Measurements from ENCODE around the gene PLEKHG4B. TPM values are rescaled to one million over a fixed set of nuclear protein-coding genes. Genes with fewer than 3 reads are reported as not detected.
"Not testable (repeated sequence)": the region's sequence is repeated elsewhere in the genome, so short reads cannot be mapped to it uniquely, and the experiment has no call there.

Gene PLEKHG4B
- total and polyA plus RNA-seq, 4 donors = 4.2 to 18.2 (median 13.7) TPM

DNA sequence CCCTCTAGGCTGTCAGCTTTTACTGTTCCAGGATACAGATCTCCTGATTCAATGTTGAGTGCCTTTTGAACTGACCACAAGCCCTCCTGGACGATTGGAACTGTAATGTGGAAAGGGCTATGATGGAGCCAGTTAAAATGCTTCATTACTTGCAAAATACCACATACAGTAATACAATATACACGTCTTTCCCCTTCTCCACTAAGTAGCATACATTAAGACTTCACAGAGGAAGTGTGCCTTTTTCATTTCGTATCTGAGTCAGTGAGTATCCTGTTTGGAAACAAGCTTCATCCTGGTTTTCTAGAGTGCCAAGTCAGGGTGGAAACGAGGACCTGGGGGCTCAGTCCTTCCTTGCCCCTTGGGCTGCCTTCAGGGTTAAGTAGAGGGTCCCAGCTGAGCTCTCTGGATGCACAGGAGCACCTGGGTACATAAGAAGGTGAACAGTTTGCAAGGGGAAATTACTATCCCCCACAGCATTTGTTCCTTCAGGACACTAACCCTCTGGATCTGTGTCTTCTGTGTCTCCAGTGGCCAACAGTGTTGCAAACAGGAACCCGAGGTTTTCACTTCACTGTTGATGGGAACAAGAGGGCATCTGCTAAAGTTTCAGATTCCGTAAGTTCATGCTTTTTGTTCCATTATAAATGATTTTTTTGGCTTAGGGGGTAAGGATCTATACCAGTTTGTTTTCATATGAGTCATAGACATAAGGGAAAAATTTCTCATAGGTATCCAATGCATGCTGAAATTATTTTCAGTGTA is 131.2 kb downstream of the PLEKHG4B start:
- H3K27me3 ChIP-seq (ENCODE audit: control insufficient read depth, insufficient read depth, low read length) = not testable (repeated sequence)
- WGBS (ENCODE audit: insufficient coverage) = 100% methylated on average over 1 of the region's 6 CpGs

DNA sequence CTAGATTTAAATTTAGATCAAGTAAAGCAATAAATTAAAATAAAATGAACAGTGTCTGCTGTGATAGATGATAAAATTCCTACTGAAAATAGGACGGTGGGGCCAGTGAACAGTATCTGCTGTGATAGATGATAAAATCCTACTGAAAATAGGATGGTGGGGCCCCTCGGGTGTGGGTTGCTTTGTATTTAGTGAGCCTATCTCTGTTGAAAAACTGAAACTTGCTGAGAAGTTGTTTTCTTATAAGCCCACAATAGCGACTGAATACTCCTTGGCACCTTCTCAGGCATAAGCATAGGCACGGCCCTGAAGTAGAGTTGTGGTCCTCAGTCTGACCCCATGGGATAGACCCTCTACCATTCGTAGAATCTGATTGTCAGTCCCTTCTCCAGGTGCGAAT is 131.8 kb downstream of the PLEKHG4B start:
- H3K9me3 ChIP-seq (ENCODE audit: control insufficient read depth, insufficient read depth, low read length) = no peaks in the 10 kb centered on the region
- WGBS (ENCODE audit: insufficient coverage) = 89% methylated on average over 6 of the region's 6 CpGs
- H3K27me3 ChIP-seq (ENCODE audit: control insufficient read depth, insufficient read depth, low read length) = no peaks in the 10 kb centered on the region
- peaks cover 40% of the 10 kb centered on the region for H3K36me3 ChIP-seq (ENCODE audit: control insufficient read depth, insufficient read depth, low read length)
- H3K4me3 ChIP-seq (ENCODE audit: low read depth, low read length) = no peak overlapping the region
- H3K27ac ChIP-seq (ENCODE audit: low read depth, low read length) = no peak overlapping the region
- peaks cover 10% of the 10 kb centered on the region for H3K4me1 ChIP-seq (ENCODE audit: control insufficient read depth, insufficient read depth, low read length)
- no peak for DNase-seq (ENCODE audit: low read depth in 4 of 6, low spot score in 6 of 6)

More for the DNA sequence above, 131.2 kb downstream of the PLEKHG4B start:
- not testable (repeated sequence) for H3K9me3 ChIP-seq (ENCODE audit: control insufficient read depth, insufficient read depth, low read length); DNase-seq (ENCODE audit: low read depth in 4 of 6, low spot score in 6 of 6); H3K4me1 ChIP-seq (ENCODE audit: control insufficient read depth, insufficient read depth, low read length); H3K4me3 ChIP-seq (ENCODE audit: low read depth, low read length); H3K27ac ChIP-seq (ENCODE audit: low read depth, low read length)
- H3K36me3 ChIP-seq (ENCODE audit: control insufficient read depth, insufficient read depth, low read length) = peaks cover 40% of the 10 kb centered on the region

DNA sequence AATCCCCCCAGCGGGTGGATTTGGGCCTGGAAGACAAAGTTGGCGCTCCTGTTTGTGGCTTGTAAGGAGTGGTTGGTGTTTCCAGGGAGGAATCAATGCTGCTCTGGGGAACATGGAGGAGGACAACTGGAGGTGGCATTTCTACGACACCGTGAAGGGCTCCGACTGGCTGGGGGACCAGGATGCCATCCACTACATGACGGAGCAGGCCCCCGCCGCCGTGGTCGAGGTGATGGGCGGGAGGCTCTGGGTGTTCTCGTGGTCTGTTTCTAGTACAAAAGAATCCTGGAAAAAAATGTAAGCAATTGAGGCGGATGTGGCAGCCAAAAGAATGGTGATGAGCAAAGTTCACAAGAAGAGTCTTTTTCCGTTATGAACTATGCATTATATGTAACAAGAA is 133.4 kb downstream of the PLEKHG4B start:
- Histone ChIP-seq H3K27me3 (ENCODE audit: control insufficient read depth, insufficient read depth, low read length) (no peaks in the 10 kb centered on the region), H3K9me3 (ENCODE audit: control insufficient read depth, insufficient read depth, low read length) (no peaks in the 10 kb centered on the region), H3K4me1 (ENCODE audit: control insufficient read depth, insufficient read depth, low read length) (peaks cover 2% of the 10 kb centered on the region), H3K27ac (ENCODE audit: low read depth, low read length) (no peak overlapping the region), H3K4me3 (ENCODE audit: low read depth, low read length) (no peak overlapping the region), H3K36me3 (ENCODE audit: control insufficient read depth, insufficient read depth, low read length) (peaks cover 44% of the 10 kb centered on the region)
- no peak for DNase-seq (ENCODE audit: low read depth in 4 of 6, low spot score in 6 of 6)
- 96% methylated on average over 12 of the region's 14 CpGs for WGBS (ENCODE audit: insufficient coverage)

DNA sequence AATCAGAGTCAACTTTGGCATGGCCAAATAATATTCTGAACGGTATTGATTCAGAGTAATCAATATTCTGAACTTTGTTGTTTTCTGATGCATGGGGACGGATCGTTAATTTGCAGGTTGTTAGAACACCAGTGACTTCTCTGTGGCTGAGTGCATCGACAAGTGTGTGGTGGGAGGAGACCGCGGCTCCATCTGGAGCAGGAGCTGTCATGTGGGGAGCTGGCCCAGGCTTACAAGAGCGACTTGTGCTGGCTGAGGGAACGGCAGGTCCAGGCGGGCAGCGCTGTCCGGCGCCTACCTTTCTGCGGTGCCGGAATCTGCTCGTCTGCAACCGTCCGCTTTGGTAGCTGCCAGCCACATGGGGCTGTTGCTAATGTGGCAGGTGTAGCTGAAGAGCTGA is 135.4 kb downstream of the PLEKHG4B start:
- WGBS (ENCODE audit: insufficient coverage) = 99% methylated on average over 6 of the region's 17 CpGs
- H3K27ac ChIP-seq (ENCODE audit: low read depth, low read length); H3K4me1 ChIP-seq (ENCODE audit: control insufficient read depth, insufficient read depth, low read length); H3K27me3 ChIP-seq (ENCODE audit: control insufficient read depth, insufficient read depth, low read length); H3K4me3 ChIP-seq (ENCODE audit: low read depth, low read length); DNase-seq (ENCODE audit: low read depth in 4 of 6, low spot score in 6 of 6); H3K9me3 ChIP-seq (ENCODE audit: control insufficient read depth, insufficient read depth, low read length): not testable (repeated sequence)
- H3K36me3 ChIP-seq (ENCODE audit: control insufficient read depth, insufficient read depth, low read length) = peaks cover 62% of the 10 kb centered on the region

DNA sequence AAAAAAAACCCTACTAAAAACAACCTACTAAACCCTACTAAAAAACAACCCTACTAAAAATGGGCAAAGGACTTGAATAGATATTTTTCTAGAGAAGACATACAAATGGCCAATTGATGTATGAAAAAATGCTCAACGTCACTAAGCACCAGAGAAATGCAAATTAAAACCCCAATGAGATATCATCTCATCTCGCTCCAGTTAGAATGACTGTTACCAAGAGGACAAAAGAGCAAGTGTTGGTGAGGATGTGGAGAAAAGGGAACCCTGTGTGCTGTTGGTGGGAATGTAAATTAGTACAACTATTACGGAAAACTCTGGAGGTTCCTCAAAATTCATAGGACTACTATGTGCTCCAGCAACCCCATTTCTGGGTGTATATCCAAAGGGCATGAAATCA is 136.9 kb downstream of the PLEKHG4B start:
- peaks cover 67% of the 10 kb centered on the region for H3K36me3 ChIP-seq (ENCODE audit: control insufficient read depth, insufficient read depth, low read length)
- WGBS (ENCODE audit: insufficient coverage) = 89% methylated on average over 1 of the region's 3 CpGs
- no peak for DNase-seq (ENCODE audit: low read depth in 4 of 6, low spot score in 6 of 6)
- no peaks in the 10 kb centered on the region for H3K4me1 ChIP-seq (ENCODE audit: control insufficient read depth, insufficient read depth, low read length)
- H3K4me3 ChIP-seq (ENCODE audit: low read depth, low read length) = no peak overlapping the region
- no peak overlapping the region for H3K27ac ChIP-seq (ENCODE audit: low read depth, low read length)
- no peaks in the 10 kb centered on the region for H3K27me3 ChIP-seq (ENCODE audit: control insufficient read depth, insufficient read depth, low read length)
- H3K9me3 ChIP-seq (ENCODE audit: control insufficient read depth, insufficient read depth, low read length) = no peaks in the 10 kb centered on the region

DNA sequence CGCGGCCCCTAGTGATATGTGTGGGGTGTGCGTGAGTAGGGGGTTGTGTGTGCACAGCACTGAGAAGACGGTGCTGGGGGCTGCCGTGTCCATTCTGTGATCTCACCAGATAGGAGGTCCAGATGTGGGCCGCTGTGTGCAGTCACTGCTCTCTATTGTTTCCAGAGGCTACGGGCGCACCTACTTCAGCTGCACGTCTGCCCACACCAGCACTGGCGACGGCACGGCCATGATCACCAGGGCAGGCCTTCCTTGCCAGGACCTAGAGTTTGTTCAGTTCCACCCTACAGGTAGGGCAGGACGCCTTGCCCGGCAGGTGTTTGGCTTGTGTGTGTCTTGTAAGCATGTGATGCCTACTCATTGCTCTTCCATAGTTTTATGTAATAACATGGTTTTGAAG is 138.7 kb downstream of the PLEKHG4B start:
- Histone ChIP-seq H3K9me3 (ENCODE audit: control insufficient read depth, insufficient read depth, low read length) (no peaks in the 10 kb centered on the region), H3K4me1 (ENCODE audit: control insufficient read depth, insufficient read depth, low read length) (no peaks in the 10 kb centered on the region), H3K27ac (ENCODE audit: low read depth, low read length) (no peak overlapping the region), H3K36me3 (ENCODE audit: control insufficient read depth, insufficient read depth, low read length) (peaks cover 61% of the 10 kb centered on the region), H3K27me3 (ENCODE audit: control insufficient read depth, insufficient read depth, low read length) (no peaks in the 10 kb centered on the region), H3K4me3 (ENCODE audit: low read depth, low read length) (no peak overlapping the region)
- WGBS (ENCODE audit: insufficient coverage) = 96% methylated on average over 12 of the region's 14 CpGs
- no peak for DNase-seq (ENCODE audit: low read depth in 4 of 6, low spot score in 6 of 6)

DNA sequence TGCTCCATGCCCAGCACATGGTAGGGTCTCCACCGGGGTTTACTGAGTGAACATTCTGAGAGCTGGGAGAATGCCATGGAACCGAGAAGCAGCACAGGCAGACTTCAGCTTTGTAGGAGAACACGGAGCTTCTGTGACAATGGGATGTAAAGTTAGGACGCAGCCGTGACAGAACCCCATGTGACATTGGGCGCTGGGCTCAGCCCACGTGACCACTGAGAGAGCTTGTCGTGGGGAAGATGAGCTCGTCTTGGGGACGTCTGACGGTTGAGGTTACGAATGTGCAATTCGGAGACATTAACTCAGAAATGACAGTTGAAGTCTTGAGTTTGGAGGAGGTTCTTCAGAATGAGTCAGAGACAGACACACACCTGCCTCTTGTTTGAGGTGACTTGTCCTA is 139.7 kb downstream of the PLEKHG4B start:
- peaks cover 57% of the 10 kb centered on the region for H3K36me3 ChIP-seq (ENCODE audit: control insufficient read depth, insufficient read depth, low read length)
- no peaks in the 10 kb centered on the region for H3K27me3 ChIP-seq (ENCODE audit: control insufficient read depth, insufficient read depth, low read length)
- H3K9me3 ChIP-seq (ENCODE audit: control insufficient read depth, insufficient read depth, low read length) = no peaks in the 10 kb centered on the region
- DNase-seq (ENCODE audit: low read depth in 4 of 6, low spot score in 6 of 6) = no peak
- no peak overlapping the region for H3K4me3 ChIP-seq (ENCODE audit: low read depth, low read length)
- H3K27ac ChIP-seq (ENCODE audit: low read depth, low read length) = no peak overlapping the region
- WGBS (ENCODE audit: insufficient coverage) = 92% methylated on average over 13 of the region's 13 CpGs
- H3K4me1 ChIP-seq (ENCODE audit: control insufficient read depth, insufficient read depth, low read length) = no peaks in the 10 kb centered on the region

DNA sequence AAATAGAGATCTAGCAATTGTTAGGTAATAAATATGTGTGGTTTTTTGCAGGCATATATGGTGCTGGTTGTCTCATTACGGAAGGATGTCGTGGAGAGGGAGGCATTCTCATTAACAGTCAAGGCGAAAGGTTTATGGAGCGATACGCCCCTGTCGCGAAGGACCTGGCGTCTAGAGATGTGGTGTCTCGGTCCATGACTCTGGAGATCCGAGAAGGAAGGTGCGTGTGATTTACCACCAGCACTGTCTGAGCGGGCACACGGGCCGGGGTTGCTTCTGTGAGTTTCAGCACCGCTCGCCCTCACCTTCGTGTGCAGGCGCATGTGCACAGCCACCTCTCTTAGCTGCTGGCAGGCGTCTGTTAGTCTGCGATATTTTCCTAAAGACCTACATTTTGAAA is 141.5 kb downstream of the PLEKHG4B start:
- H3K4me1 ChIP-seq (ENCODE audit: control insufficient read depth, insufficient read depth, low read length); H3K9me3 ChIP-seq (ENCODE audit: control insufficient read depth, insufficient read depth, low read length); DNase-seq (ENCODE audit: low read depth in 4 of 6, low spot score in 6 of 6); H3K27me3 ChIP-seq (ENCODE audit: control insufficient read depth, insufficient read depth, low read length); H3K27ac ChIP-seq (ENCODE audit: low read depth, low read length); H3K4me3 ChIP-seq (ENCODE audit: low read depth, low read length): not testable (repeated sequence)
- WGBS (ENCODE audit: insufficient coverage) = 97% methylated on average over 16 of the region's 20 CpGs
- H3K36me3 ChIP-seq (ENCODE audit: control insufficient read depth, insufficient read depth, low read length) = peaks cover 45% of the 10 kb centered on the region

DNA sequence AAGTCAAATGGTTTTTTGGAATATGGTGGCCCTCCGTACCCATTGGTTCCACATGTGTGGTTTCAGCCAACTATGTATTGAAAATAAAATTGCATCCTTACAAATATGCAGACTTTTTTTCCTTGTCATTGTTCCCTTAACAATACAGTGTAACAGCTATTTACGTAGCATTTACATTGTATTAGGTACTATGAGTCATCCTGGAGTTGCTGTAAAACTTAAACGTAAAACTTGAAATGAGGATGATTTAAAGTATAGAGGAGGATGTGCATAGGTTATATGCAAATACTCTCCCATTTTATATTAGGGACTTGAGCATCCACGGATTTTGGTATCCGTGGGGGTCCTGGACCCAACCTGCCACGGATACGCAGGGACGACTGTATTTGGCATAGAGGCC is 142.5 kb downstream of the PLEKHG4B start:
- H3K27ac ChIP-seq (ENCODE audit: low read depth, low read length) = no peak overlapping the region
- H3K4me1 ChIP-seq (ENCODE audit: control insufficient read depth, insufficient read depth, low read length) = no peaks in the 10 kb centered on the region
- no peak for DNase-seq (ENCODE audit: low read depth in 4 of 6, low spot score in 6 of 6)
- 100% methylated on average over 5 of the region's 8 CpGs for WGBS (ENCODE audit: insufficient coverage)
- peaks cover 48% of the 10 kb centered on the region for H3K36me3 ChIP-seq (ENCODE audit: control insufficient read depth, insufficient read depth, low read length)
- H3K4me3 ChIP-seq (ENCODE audit: low read depth, low read length) = no peak overlapping the region
- no peaks in the 10 kb centered on the region for H3K9me3 ChIP-seq (ENCODE audit: control insufficient read depth, insufficient read depth, low read length)
- H3K27me3 ChIP-seq (ENCODE audit: control insufficient read depth, insufficient read depth, low read length) = no peaks in the 10 kb centered on the region

DNA sequence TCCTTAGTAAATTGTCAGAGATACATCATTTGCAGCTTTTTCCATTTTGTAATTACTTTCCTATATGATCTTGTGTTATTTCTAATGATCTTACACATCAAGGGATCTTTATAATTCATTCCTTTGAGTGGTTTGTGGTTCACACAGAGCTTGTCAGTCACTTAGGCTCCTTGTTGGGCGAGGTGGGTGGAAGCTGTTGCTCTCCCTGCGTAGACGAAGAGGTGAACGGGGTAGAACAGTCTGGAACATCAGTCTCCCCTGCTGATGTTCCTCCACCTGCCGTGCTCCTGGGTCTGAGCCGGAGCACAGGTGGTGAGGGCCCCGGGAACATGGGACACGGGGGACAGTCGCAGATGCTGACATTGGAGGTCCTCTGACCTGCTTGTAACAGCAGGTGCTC is 143.6 kb downstream of the PLEKHG4B start:
- H3K36me3 ChIP-seq (ENCODE audit: control insufficient read depth, insufficient read depth, low read length) = peaks cover 48% of the 10 kb centered on the region
- not testable (repeated sequence) for H3K4me1 ChIP-seq (ENCODE audit: control insufficient read depth, insufficient read depth, low read length); H3K4me3 ChIP-seq (ENCODE audit: low read depth, low read length); H3K27ac ChIP-seq (ENCODE audit: low read depth, low read length); DNase-seq (ENCODE audit: low read depth in 4 of 6, low spot score in 6 of 6); H3K27me3 ChIP-seq (ENCODE audit: control insufficient read depth, insufficient read depth, low read length); H3K9me3 ChIP-seq (ENCODE audit: control insufficient read depth, insufficient read depth, low read length)
- WGBS (ENCODE audit: insufficient coverage) = 100% methylated on average over 3 of the region's 9 CpGs
